GM12864 (cell line): Measurements from ENCODE around the gene GSC2.

Experiments used
- DNase-seq: peaks from one replicate; pipeline ENCODE4 v3.0.0-alpha.2; 2011; ENCODE audit warnings: low read depth
- H3K4me3 ChIP-seq: 2 replicates; pipeline ENCODE4 v1.5.1; 2011; ENCODE audit warnings: mild to moderate bottlenecking, low read depth, low read length, control low read depth
- CTCF ChIP-seq: IDR thresholded peaks from 2 replicates; pipeline ENCODE4 v1.5.1; 2011; ENCODE audit warnings: low read depth, mild to moderate bottlenecking, moderate library complexity, low read length, control low read depth, inconsistent platforms; ENCODE audit errors: missing control alignments

GSC2 gene

GRCh38 chr22:19180740-19181410, 30.8 kb upstream of the GSC2 start:
- TF ChIP-seq CTCF: no peak
- no peak overlapping the region for H3K4me3 ChIP-seq
- no peak for DNase-seq

GRCh38 chr22:19180234-19180633, 30.1 kb upstream of the GSC2 start:
- H3K4me3 ChIP-seq: no peak overlapping the region
- DNase-seq: no peak
- no peak for TF ChIP-seq CTCF

GRCh38 chr22:19179497-19180048, 29.5 kb upstream of the GSC2 start:
- peak; percentile 77 for TF ChIP-seq CTCF
- H3K4me3 ChIP-seq: peak overlapping the region; percentile 77
- DNase-seq: peak; percentile 57

- TF ChIP-seq CTCF: no peak
- peak within 1 kb of the TSS; percentile 77 for H3K4me3 ChIP-seq
- DNase-seq: peak; percentile 44
Observed at GRCh38 chr22:19178657-19179496, 28.8 kb upstream of the GSC2 start, which contains the start of gene SLC25A1. Gene SLC25A1 (minus strand): TSS chr22:19178736. CDS start chr22:19178673, 63 bp downstream.

- no peak for DNase-seq
- no peak for TF ChIP-seq CTCF
- H3K4me3 ChIP-seq: peak overlapping the region; percentile 77
Observed at GRCh38 chr22:19178065-19178656, 28.1 kb upstream of the GSC2 start.

- TF ChIP-seq CTCF: no peak
- DNase-seq: no peak
- H3K4me3 ChIP-seq: peak overlapping the region; percentile 77
Observed at GRCh38 chr22:19177164-19178064, 27.3 kb upstream of the GSC2 start.
